ENCODE results near the gene CPZ.

The CPZ gene

DNA sequence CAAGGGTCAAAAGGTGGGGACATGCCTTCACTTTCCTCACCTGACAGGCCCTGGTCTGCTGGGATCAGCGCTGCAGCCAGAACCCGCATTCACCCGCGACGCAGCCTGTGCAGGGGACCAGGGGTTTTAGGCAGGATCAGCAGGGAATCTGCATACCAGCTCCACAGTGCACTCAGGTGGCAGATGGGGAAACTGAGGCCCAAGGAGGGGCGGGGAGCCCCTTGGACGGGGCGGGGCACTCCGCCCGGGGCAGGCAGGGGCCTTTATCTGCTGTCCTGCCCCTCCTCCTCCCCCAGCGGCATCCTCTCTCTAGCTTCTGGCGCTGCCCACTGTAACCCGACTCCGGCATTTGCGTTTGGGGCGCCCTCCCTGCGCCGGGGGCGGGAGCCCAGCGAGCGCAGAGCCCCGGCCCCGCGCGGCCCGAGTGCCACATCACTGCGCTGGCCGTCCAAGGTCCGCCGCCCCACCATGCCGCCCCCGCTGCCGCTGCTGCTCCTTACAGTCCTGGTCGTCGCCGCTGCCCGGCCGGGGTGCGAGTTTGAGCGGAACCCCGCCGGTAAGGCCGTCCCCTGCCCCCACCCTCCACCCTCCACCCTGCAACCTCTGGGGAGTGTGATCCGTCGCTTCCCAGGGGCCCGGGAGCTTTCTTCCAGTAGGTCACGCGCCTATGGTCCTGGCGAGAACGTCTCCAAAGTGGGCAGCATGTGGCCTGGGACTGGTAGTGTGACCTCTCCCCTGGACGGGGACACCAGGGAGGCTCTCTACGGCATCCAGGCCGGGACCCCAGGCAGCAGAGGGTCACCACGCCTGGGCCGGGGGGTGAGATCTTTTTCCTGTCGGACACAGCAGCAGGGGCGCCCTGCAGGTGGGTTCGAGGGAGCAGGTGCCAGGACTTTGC, at the start of gene CPZ:
CPZ (plus strand) TSS at position 400 of the 898 bp plus-strand sequence; CDS start at position 469, 69 bp downstream.
- DNase-seq (ENCODE audit: low read depth in 2 of 2): no peak

DNA sequence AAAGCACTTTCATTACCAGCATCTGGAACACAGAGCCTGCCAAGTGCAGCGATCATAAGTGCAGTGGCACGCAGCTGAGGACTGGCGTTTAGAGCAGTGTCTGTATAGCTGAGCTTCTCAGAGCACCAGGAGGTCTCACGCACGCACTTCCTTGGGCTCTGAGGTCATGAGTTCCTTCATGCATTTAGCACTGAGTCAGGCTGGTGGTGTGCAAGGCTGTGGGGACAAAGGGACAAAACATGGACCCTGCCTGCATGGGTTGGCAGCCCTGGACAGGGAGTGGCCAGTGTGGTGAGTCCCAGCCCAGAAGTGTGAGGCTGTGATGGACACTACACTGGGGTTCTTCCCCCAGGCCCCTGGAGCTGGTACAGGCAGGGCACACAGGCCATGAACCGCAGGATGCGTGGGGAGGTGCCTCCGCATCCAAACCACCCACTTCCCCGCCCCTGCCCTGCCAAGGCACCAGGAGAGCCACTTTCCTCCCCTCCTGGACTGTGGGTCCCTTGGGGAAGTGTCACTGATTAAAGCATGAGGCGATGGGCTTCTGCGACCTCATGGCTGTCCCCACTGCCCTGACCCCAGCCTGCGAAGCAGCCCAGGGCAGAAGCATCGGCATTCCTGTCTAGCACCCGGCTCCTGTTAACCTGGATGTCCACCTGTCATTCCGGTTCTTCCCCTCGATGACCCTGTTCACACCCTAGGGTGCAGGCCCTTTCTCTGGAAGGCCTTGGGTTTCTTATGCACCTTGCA, 49.6 kb upstream of the CPZ start:
- DNase-seq (ENCODE audit: low read depth in 2 of 2): no peak

DNA sequence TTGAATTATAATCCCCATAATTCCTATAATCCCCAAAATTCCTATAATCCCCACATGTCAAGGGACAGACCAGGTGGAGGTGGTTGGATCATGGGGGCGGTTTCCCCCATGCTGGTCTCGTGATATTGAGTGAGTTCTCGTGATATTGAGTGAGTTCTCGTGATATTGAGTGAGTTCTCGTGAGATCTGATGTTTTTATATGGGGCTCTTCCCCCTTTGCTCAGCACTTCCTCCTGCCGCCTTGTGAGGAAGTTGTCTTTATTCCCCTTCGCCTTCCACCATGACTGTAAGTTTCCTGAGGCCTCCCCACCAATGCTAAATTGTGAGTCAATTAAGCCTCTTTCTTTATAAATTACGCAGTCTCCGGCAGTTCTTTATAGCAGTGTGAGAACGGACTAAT, 48.9 kb upstream of the CPZ start:
- DNase-seq (ENCODE audit: low read depth in 2 of 2): no peak

DNA sequence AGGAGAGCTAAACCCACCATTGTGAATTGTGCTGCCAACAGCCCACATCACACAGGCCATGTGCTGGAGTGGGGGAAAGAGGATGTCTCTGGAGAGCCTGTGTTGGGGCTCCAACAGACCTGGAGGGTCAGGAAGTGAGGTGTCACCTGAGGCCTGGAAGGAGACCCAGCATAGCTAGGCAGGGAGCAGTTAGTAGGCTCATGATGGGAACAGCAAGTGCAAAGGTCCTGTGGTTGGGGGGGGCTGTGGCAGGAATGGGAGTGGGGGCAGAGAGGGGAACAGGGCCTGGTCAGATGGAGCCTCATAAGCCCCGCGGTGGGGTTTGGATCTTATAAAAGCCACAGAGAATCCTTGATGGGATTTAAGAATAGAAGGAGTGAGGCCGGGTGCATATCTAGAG, 48.3 kb upstream of the CPZ start:
- DNase-seq (ENCODE audit: low read depth in 2 of 2): no peak

DNA sequence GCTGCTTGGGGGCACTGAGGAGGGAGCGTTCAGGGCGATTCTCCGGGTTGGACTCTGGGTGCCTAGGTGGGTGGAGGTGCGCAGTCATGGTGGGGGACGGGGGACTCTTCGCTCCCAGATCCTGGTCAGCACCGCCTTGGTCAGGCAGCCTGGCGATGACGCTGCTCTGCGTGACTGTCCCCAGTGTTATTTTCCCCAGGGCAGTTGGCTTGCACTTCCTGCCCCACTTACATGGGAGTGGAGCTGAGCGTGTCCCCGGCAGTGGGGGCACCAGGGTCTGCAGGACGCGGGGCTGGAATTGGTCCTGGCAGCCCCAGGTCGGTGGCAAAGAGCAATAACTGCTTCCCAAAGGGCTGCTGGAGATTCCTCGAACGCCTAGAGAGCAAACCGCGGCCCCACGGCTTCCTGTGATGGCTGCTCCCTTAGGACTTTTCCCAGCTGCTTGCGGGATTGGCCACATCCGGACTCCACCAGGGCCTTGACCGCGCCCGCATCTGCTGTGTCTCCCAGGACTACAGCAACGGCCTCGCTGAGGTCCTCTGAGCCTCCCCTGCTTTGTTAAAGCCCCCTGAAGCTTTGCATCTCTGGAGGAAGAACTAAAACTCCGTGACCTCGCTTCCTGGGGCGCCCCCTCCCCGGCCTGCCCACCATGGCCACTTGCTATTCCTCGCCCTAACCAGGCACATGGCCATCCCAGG, 47.7 kb upstream of the CPZ start:
- no peak for DNase-seq (ENCODE audit: low read depth in 2 of 2)

DNA sequence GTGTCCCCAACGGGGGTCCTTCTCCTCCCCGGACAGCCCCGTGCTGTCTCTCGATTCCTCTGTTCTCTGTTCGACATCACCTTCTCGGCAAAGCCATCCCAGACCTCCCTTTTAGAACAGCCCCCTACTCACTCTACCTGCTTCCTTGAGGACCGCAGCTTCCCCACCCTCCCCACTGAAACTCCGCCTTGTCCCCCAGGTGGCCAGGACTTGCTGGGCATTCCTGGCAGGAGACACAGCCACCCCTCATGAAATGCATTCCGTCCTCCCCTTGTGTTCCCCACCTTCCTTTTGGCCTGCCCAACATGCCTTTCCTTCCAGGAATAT, 47.2 kb upstream of the CPZ start:
- no peak for DNase-seq (ENCODE audit: low read depth in 2 of 2)

DNA sequence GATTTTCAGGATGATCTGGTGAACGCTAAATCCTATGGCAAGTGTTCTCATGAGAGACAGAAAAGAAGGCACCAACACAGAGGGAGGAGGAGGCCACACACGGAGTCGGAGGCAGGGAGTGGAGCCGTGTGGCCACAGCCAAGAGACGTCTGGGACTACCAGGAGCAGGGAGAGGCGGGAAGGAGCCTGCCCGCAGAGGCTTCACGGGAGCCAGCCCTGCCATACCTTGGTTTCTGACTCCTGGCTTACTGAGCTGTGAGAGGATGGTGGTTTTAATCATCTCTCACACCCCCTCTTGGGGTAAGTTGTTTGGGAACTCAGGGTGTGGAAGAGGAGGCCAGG, 45.8 kb upstream of the CPZ start:
- no peak for DNase-seq (ENCODE audit: low read depth in 2 of 2)

DNA sequence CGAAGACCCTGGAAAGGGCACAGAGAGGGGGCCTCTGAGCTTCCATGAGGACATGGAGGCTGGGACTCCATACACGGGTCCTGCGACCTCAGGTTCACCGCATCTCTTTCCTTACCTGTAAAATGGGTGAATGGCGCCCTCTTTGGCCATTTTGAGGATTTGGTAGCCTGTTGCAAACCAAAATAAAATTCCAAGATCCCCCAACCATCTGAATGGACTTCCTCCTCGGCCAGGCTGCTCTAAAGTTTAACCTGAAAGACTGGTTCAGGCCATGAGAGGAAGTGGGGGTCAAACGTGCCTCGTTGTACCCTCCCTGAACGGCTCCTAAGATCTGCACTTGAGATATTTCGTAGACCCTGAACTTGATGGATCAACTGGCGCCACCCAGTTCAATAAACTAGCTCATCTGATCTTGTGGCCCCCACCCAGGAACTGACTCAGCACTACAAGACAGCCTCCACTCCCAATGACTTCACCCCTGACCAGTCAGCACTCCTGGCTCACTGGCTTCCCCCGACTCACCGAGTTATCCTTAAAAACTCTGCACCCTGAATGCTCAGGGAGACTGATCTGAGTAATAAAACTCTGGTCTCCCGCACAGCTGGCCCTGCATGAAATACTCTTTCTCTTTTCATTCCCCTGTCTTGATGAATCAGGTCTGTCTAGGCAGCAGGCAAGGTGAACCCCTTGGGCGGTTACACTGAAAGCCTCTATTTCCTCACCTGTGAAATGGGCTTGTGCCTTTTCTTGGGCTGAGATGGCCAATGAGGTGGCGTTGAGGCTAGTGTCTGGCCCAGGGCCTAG, 45.3 kb upstream of the CPZ start:
- no peak for DNase-seq (ENCODE audit: low read depth in 2 of 2)

DNA sequence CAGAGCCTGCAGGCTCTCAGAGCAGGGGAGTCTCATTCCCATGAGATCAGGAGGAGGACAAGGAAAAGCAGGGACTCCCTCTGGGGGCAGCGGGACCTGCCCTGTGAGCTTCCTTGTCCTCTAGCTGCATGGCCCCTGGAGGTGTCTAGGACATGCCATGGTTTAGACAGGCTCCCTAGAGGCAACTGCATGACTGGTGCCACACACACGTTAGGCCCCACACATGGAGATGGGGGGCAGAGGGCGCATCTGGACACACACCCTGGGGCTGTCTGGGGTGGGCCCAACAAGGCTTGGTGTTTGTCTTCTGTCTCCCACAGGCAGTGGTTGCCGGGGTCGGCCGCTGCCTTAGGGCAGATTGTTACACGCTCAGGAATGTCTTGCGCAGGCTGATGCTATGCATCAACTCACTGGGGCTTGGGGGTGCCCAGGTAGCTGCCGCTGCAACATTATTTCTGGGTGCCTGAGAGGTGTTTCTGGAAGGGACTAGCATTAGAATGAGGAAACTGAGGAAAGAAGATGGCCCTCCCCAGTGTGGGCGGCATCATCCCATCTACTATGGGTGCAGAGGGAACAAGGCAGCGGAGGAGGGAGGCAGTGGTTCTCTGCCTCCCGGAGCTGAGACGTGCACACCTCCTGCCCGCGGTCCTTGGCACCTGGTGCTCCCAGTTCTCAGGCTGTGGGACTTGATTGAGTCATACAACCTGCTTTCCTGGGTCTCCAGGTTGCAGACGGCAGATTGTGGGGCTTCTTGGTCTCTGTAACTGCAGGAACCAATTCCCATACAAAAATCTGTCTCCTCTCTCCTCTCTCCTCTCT, 44.4 kb upstream of the CPZ start:
- DNase-seq (ENCODE audit: low read depth in 2 of 2): no peak

DNA sequence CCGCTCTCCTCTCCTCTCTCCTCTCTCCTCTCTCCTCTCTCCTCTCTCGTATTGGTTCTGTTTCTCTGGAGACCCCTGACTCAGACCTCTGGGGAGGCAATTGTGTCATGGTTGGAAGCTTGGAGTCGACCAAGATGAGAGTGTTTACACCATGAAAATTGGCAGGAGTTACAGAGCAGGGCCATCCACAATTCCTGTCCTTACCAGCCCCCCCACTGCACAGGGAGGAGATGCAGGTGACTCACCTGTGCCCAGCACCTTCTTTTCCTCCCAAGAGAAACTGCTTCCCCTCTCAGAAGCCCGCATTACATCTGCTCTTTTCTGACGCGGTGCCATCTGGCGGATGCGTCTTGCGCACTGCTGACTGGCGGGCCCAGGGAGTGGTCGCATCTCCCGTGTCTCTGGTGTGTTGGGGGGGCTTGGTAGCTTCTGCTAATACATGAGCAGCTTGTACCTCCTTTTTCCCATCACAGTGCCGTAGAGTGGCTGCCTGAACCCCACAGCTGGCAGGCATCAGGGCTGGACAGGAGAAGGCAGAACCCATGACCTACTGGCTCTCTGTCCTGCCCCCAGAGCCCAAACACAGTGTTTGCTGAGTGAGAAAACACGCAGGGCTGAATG, 43.7 kb upstream of the CPZ start:
- DNase-seq (ENCODE audit: low read depth in 2 of 2): no peak

DNA sequence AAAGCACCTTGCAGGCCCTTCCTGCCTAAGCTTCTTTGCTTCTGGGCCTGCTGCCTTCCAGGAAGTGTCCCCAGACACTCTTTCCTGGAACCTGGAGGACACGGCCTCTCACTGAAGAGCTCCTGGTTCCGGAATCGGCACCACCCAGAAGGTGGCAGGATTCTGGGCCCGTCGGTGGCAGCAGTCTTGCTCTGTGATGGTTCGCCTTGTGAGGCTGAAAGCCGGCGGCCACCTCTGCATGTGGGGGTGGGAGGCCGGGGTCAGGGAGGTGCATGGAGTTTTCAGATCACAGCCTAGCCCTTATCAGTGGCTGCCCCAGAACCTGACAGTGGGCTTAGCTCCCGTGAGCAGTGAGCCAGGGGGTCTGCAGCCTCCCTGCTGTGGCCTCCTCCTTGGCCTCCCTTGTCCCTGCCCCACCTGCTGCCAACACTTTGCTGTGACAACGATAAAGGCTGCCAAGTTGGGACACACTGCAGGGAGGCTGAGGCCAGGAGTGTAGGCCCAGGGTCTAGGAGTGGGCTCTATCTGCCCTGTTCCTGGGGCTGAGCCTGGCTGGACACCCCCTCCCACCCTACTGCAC, 43.1 kb upstream of the CPZ start:
- DNase-seq (ENCODE audit: low read depth in 2 of 2): no peak

DNA sequence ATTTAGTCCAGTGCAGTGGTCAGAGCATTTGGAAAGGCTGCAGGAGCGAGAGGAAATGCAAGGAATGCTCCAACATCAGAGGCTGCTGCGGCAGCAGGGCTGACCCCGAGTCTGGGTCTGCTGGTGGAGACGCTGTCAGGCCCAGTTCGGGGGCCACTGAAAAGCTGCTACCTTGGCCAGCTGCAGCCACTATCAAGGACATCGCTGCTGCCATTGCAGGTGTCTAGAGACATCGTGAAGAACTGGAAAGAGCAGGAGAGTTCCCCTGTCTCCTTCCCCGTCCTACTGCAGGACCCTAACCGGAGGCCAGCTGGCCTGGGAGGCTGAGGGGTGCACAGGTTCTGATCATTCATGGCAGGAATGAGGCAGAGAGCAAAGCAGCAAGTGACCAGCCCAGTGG, 41.9 kb upstream of the CPZ start:
- no peak for DNase-seq (ENCODE audit: low read depth in 2 of 2)

DNA sequence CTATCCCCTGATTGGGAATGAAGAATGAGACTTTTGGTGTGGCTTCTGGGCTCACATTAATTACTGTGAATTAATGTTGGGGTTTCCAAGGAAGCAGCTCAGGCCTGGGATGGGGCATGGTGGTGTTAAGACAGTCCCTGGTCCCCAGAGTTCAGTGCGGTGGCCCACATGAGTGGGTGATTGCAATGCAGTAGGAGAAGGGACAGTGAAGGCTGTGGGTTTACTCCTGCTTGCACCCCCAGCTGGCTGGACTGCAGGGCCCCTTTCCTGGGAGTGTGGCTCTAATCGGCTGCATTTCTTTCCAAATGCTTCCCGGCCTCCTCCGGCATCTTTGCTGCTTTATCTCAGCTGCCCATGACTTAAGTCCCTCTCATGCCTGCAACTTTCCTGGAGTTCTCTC, 40.5 kb upstream of the CPZ start:
- DNase-seq (ENCODE audit: low read depth in 2 of 2): no peak

DNA sequence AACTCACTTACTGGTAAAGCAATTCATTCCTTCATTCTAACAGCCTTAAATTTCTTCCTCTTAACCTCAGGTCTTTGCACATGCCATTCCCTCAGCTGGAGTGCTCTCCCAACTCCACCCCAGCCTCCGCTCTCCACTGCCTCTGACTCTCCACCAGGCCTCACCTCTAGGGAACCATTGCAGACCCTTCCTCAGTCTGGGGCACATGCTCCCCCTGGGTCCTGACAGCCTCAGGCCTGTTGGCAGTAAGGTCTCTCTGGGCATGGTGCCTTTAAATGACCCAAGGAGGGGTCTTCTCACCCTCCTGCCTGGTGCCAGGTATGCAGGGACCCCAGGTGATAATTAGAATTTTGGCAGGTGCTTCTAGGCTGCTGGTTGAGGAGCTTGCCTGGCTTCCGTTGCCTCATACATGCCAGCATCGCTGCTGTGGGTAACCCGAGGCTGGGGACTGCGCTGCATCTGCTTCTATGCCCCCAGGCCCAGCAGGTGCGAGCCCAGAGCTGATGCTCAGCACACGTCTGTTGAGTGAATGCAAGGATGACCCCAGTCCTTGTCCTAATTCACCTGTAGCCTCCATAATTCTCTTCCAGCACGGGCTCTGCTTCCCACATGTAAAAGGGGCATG, 39.9 kb upstream of the CPZ start:
- DNase-seq (ENCODE audit: low read depth in 2 of 2): no peak

DNA sequence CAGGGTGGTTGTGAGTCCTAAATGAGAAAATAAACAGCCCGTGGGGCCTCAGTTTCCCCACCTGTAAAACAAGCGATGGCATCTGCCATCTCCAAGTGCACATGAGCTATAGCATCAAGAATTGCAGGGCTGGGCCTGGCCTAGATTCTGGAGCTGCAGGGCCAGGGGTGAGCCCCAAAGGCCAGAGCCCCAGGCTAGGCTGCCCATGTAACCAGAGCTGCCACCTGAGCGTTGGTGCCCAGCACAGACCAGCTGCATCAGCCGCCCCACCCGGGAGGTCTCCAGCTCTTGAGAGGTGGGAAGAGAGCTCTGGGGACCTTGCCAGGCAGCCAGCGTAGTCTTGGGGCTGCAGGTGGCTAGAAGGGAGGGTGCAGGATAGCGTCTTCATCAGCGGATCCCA, 39.3 kb upstream of the CPZ start:
- no peak for DNase-seq (ENCODE audit: low read depth in 2 of 2)

DNA sequence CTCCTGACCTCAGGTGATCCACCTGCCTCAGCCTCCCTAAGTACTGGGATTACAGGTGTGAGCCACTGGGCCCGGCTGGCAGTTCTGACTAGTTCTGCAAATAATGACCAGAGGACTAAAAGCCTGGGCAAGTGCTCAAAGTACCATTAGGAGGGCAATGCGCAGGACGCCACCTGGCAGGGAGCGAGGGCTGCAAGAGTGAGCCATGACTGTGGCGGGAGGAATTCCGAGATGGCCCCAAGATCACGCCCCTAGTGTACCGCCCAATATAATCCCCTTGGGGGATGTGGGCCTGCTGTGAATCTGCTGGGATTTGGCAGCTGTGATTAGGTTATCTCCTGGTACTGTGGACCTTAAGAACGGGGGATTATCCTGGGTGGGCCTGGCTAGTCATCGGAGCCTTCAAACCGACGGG, 38.6 kb upstream of the CPZ start:
- DNase-seq (ENCODE audit: low read depth in 2 of 2): no peak

DNA sequence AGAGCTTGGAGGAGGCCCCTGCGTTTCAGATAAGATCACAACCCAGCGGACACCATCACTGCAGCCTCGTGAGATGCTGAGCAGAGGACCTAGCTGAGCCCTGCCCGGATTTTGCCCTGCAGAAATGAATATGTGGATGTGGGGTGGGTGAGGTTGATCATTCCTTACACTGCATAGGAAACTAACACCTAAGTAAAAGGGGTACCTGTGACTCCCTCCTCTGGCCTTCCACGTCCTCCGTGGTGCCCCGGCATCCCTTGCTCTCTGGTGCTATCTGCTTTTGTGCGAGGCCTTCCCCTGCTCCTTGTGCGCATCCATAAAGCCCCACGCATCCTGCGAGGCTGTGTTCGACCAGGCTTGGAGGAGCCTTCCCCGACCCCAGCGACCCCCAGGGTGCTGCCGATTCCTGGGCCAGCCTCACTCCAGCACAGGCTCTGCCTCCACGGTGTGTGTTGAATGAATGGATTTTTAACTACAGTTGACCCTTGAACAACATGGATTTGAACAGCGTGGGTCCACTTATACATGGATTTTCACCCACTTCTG, 37.9 kb upstream of the CPZ start:
- no peak for DNase-seq (ENCODE audit: low read depth in 2 of 2)

DNA sequence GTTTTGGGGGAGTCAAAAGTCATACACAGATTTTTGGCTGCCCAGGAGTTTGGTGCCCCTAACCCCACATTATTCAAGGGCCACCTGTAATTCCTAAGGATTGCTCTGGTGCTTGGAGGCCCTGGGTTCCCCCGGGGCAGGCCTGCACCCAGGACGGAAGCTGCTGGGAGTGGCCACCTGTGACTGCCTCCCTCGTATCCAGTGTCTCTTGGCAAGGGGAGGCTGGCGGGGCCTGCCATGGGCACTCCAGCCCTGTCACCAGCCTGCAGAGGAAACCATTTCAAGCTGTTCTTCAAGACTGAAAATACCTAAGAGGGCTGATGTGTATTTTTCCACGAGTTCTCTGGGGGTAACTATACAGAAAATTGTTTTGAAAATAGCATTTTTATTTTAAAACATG, 36.8 kb upstream of the CPZ start:
- DNase-seq (ENCODE audit: low read depth in 2 of 2): no peak

DNA sequence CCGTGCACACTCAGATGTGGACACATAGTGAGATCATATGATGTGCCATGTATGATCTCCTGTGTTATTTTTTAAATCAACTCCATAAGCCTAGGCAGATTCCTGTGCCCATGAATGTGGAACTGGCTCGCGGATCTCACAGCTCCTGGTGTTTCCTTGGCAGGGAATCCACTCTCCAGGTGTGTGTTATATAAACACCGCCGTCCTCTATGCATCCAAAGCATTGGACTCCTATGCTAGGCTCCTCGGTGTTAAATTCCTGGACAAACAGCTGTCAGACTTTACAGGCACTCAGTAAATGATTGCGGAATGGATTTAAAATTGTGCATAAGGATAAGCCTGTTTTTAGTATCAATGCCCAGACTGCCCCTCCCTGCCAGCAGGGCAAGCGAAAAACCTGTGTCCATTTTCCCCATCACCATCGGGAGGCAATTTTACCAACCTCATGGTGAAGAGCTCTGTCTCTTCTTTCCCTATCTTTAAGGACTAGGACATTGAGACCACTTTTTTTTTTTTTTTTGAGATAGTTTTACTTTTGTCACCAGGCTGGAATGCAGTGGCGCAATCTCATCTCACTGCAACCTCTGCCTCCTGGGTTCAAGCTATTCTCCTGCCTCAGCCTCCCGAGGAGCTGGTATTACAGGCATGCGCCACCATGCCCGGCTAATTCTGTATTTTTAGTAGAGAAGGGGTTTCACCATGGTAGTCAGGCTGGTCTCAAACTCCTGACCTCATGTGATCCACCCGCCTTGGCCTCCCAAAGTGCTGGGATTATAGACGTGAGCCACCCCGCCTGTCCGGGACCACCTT, 36.0 kb upstream of the CPZ start:
- DNase-seq (ENCODE audit: low read depth in 2 of 2): no peak
